IMR-90 (cell line): ENCODE results near the gene RNF227. TPM values are rescaled to one million over a fixed set of nuclear protein-coding genes. Genes with fewer than 3 reads are reported as not detected.
A peak's percentile ranks its signal among the peaks of the same experiment; 100 is the strongest.

Source experiments
- ATAC-seq: fragments of 200-7000 bp; cut with Tn5 transposase; 2 replicates; pipeline ENCODE4 v1.9.1; 2020; ENCODE audit warnings: low read depth, mild to moderate bottlenecking, moderate library complexity
- BruUV-seq: library from RNA; stranded (reverse); fragments of 400-500 nt; replicated peaks from 2 replicates; lab custom pipeline; 2021; lab: Mats Ljungman, UMichigan
- CTCF ChIA-PET: fragments of 300-600 bp; formaldehyde crosslinking; extraction: SDS; loops from one replicate; lab custom pipeline; 2021; ENCODE audit warnings: antibody characterized with exemption; lab: Yijun Ruan, JAX
- POLR2A ChIA-PET: fragments of 300-600 bp; sonication (Branson Sonifier 250); formaldehyde crosslinking; loops from one replicate; lab custom pipeline; 2022; ENCODE audit warnings: antibody characterized with exemption; ENCODE audit not compliant: unreplicated experiment; lab: Charles Lee
- DNase-seq: peaks from one replicate; pipeline ENCODE4 v3.0.0; 2013
- H2AFZ ChIP-seq: replicated peaks from 2 replicates; pipeline ENCODE3; 2013; ENCODE audit warnings: low read length, mild to moderate bottlenecking; ENCODE audit not compliant: poor library complexity
- H2AK5ac ChIP-seq: 2 replicates; pipeline ENCODE4 v1.6.1; 2013; ENCODE audit warnings: low read depth, low read length, inconsistent platforms
- H2AK9ac ChIP-seq: replicated peaks from 2 replicates; pipeline ENCODE3; 2013; ENCODE audit warnings: mild to moderate bottlenecking, low read depth, low read length, moderate library complexity; ENCODE audit not compliant: poor library complexity
- H2BK120ac ChIP-seq: 2 replicates; pipeline ENCODE4 v1.6.1; 2013; ENCODE audit warnings: low read depth, low read length, inconsistent platforms
- H2BK15ac ChIP-seq: 3 replicates; pipeline ENCODE4 v1.6.1; 2013; ENCODE audit warnings: low read depth, low read length, inconsistent platforms
- H2BK20ac ChIP-seq: 2 replicates; pipeline ENCODE4 v1.6.1; 2013; ENCODE audit warnings: low read depth, mild to moderate bottlenecking, inconsistent platforms, low read length, moderate library complexity
- H2BK5ac ChIP-seq: 2 replicates; pipeline ENCODE4 v1.6.1; 2013; ENCODE audit warnings: mild to moderate bottlenecking, low read depth, low read length, inconsistent platforms; ENCODE audit not compliant: poor library complexity, severe bottlenecking
- H3K14ac ChIP-seq: replicated peaks from 2 replicates; pipeline ENCODE4 v1.6.1; 2013; ENCODE audit warnings: low read depth, low read length, inconsistent platforms
- H3K18ac ChIP-seq: 2 replicates; pipeline ENCODE4 v1.6.1; 2013; ENCODE audit warnings: low read depth, low read length, control low read depth
- H3K23ac ChIP-seq: 2 replicates; pipeline ENCODE4 v1.6.1; 2013; ENCODE audit warnings: low read depth, low read length, inconsistent platforms
- H3K27ac ChIP-seq: 2 replicates; pipeline ENCODE4 v1.5.1; 2013; ENCODE audit warnings: mild to moderate bottlenecking, control low read depth, low read length; ENCODE audit not compliant: insufficient read depth
- H3K27me3 ChIP-seq: 2 replicates; pipeline ENCODE4 v1.6.1; 2013; ENCODE audit warnings: low read length; ENCODE audit not compliant: control insufficient read depth, insufficient read depth
- H3K36me3 ChIP-seq: 2 replicates; pipeline ENCODE4 v1.6.1; 2013; ENCODE audit warnings: low read length, mixed read lengths; ENCODE audit not compliant: control insufficient read depth, insufficient read depth
- H3K4ac ChIP-seq: 2 replicates; pipeline ENCODE4 v1.6.1; 2013; ENCODE audit warnings: low read depth, low read length, inconsistent platforms
- H3K4me1 ChIP-seq: 2 replicates; pipeline ENCODE4 v1.6.1; 2013; ENCODE audit warnings: low read length, mixed read lengths; ENCODE audit not compliant: control insufficient read depth, insufficient read depth
- H3K4me2 ChIP-seq: 2 replicates; pipeline ENCODE4 v1.6.1; 2013; ENCODE audit warnings: low read depth, mild to moderate bottlenecking, control low read depth, low read length, moderate library complexity
- H3K4me3 ChIP-seq: 2 replicates; pipeline ENCODE4 v1.5.1; 2013; ENCODE audit warnings: low read depth, mild to moderate bottlenecking, control low read depth, low read length, moderate library complexity; ENCODE audit not compliant: insufficient read depth
- H3K56ac ChIP-seq: 2 replicates; pipeline ENCODE4 v1.6.1; 2013; ENCODE audit warnings: low read length, inconsistent platforms; ENCODE audit not compliant: insufficient read depth; ENCODE audit errors: extremely low read depth
- H3K79me1 ChIP-seq, 2 experiments: 2 replicates each; pipeline ENCODE4 v1.6.1; 2013; ENCODE audit warnings: low read length in 2 of 2, inconsistent platforms in 1 of 2, low read depth in 1 of 2
- H3K9ac ChIP-seq: 2 replicates; pipeline ENCODE4 v1.6.1; 2013; ENCODE audit warnings: low read depth, low read length, control low read depth
- H3K9me1 ChIP-seq: 2 replicates; pipeline ENCODE4 v1.6.1; 2013; ENCODE audit warnings: low read length, inconsistent platforms; ENCODE audit not compliant: insufficient read depth
- H3K9me3 ChIP-seq: 2 replicates; pipeline ENCODE4 v1.6.1; 2013; ENCODE audit warnings: low read length; ENCODE audit not compliant: control insufficient read depth, insufficient read depth
- H4K20me1 ChIP-seq: 2 replicates; pipeline ENCODE4 v1.6.1; 2013; ENCODE audit warnings: low read length, inconsistent platforms; ENCODE audit not compliant: insufficient read depth
- H4K5ac ChIP-seq: 2 replicates; pipeline ENCODE4 v1.6.1; 2013; ENCODE audit warnings: mild to moderate bottlenecking, low read depth, low read length, control low read depth
- H4K8ac ChIP-seq, 2 experiments: 2 replicates each; pipeline ENCODE4 v1.6.1; 2013; ENCODE audit warnings: low read depth in 2 of 2, low read length in 2 of 2, control low read depth in 1 of 2, inconsistent platforms in 1 of 2
- H4K91ac ChIP-seq: 2 replicates; pipeline ENCODE4 v1.6.1; 2013; ENCODE audit warnings: low read depth, low read length, inconsistent platforms; ENCODE audit not compliant: insufficient read depth
- CEBPB ChIP-seq: IDR thresholded peaks from 2 replicates; pipeline ENCODE4 v1.6.1; 2012; ENCODE audit warnings: low read depth, low read length, improper control_type of control experiment
- CHD1 ChIP-seq: IDR thresholded peaks from 2 replicates; pipeline ENCODE4 v1.6.1; 2012; ENCODE audit warnings: low read depth, low read length, improper control_type of control experiment
- MAZ ChIP-seq: IDR thresholded peaks from 2 replicates; pipeline ENCODE4 v1.6.1; 2012; ENCODE audit warnings: low read depth, mild to moderate bottlenecking, low read length, improper control_type of control experiment, moderate library complexity, borderline replicate concordance
- MXI1 ChIP-seq: IDR thresholded peaks from 2 replicates; pipeline ENCODE4 v1.6.1; 2012; ENCODE audit warnings: low read depth, mild to moderate bottlenecking, low read length, moderate library complexity, borderline replicate concordance
- NFE2L2 ChIP-seq: fragments of 150-350 bp; IDR thresholded peaks from 2 replicates; pipeline ENCODE4 v1.6.1; 2016; ENCODE audit warnings: low read depth, mild to moderate bottlenecking, low read length
- POLR2A ChIP-seq: IDR thresholded peaks from 2 replicates; pipeline ENCODE4 v1.6.1; 2012; ENCODE audit warnings: mild to moderate bottlenecking, low read depth, low read length
- RCOR1 ChIP-seq: IDR thresholded peaks from 2 replicates; pipeline ENCODE4 v1.6.1; 2012; ENCODE audit warnings: mild to moderate bottlenecking, low read length, improper control_type of control experiment; ENCODE audit not compliant: insufficient replicate concordance
- RFX5 ChIP-seq: IDR thresholded peaks from 2 replicates; pipeline ENCODE4 v1.8.0; 2012; ENCODE audit warnings: low read depth, mild to moderate bottlenecking, low read length, moderate library complexity
- SMC3 ChIP-seq: fragments of 150-350 bp; IDR thresholded peaks from 2 replicates; pipeline ENCODE4 v1.6.1; 2016; ENCODE audit warnings: low read depth, mild to moderate bottlenecking, antibody characterized with exemption, low read length, moderate library complexity
- WGBS, 2 experiments: methylation state at CpG; one replicate each; pipeline versions ENCODE4 v1.1.5 to v1.1.7; 2013; ENCODE audit warnings: missing lambda C conversion rate in 2 of 2; ENCODE audit not compliant: insufficient read length in 1 of 2; ENCODE audit errors: extremely low coverage in 2 of 2; 5-methylcytosine and 5-hydroxymethylcytosine counted together
- dilution Hi-C: fragments of 300-500 bp; cut with HindIII; formaldehyde crosslinking; loops from one replicate; pipeline ENCODE4 v1.14.3; 2018; ENCODE audit warnings: low sequenced_read_pairs; ENCODE audit not compliant: unreplicated experiment
- in situ Hi-C: fragments of 300-500 bp; cut with MboI; formaldehyde crosslinking; loops from 3 replicates; pipeline ENCODE4 v1.14.3; 2019; ENCODE audit warnings: low sequenced_read_pairs, inconsistent platforms, mixed read lengths
- intact Hi-C: fragments of 100-400 bp; cut with micrococcal nuclease; formaldehyde crosslinking; loops from 2 replicates; pipeline ENCODE4 v1.10.0; 2022
- polyA plus RNA-seq, 3 experiments: library from polyadenylated mRNA; depleted of rRNA; stranded (reverse); fragments of >200 nt; gene quantifications; 2 replicates each; pipeline ENCODE4 v1.2.3, GENCODE V29; 2012; ENCODE audit warnings: low replicate concordance in 1 of 3
- total RNA-seq: library from RNA; depleted of rRNA; stranded (reverse); fragments of >200 nt; gene quantifications from 2 replicates; pipeline ENCODE4 v1.2.3, GENCODE V29; 2012
- TF ChIP-seq, protein P1 (sequence below): fragments of 150-350 bp; IDR thresholded peaks from 2 replicates; pipeline ENCODE4 v1.6.1; 2017; ENCODE audit warnings: mild to moderate bottlenecking, antibody characterized with exemption, low read length, low read depth
- TF ChIP-seq, protein P2 (sequence below): conservative IDR thresholded peaks from 2 replicates; pipeline ENCODE4 v1.5.1; 2012; ENCODE audit warnings: mild to moderate bottlenecking, low read depth, low read length, improper control_type of control experiment

The RNF227 gene
- total and polyA plus RNA-seq, 2 of the 4 experiments (the other 2 are of a cell fraction), result 1.3 to 3.1 TPM

GRCh38 chr17:7881276-7882054 lies 34.6 kb downstream of the RNF227 start:
- no peak for DNase-seq

More at GRCh38 chr17:7881276-7882054, 34.6 kb downstream of the RNF227 start:
- no peak overlapping the region for H3K14ac ChIP-seq
- no peak overlapping the region for H3K56ac ChIP-seq
- H3K4me2 ChIP-seq, result no peak overlapping the region
- H3K4ac ChIP-seq, result no peak overlapping the region
- H4K5ac ChIP-seq, result no peak overlapping the region
- H4K8ac ChIP-seq, result no peak overlapping the region
- CTCF ChIA-PET, result no interaction called here
- H2AFZ ChIP-seq, result no peak overlapping the region
- in situ Hi-C loops (no loop called here), dilution Hi-C loops (no loop called here), intact Hi-C loops (no loop called here)
- peaks cover 5% of the 10 kb centered on the region; the same call in 1 of the 2 replicates for H3K9me1 ChIP-seq
- ATAC-seq, result no peak
- H3K79me1 ChIP-seq, result peaks cover 4 to 34% of the 10 kb centered on the region in 2 experiments; a peak in 3 of 4 replicates
- no peak overlapping the region for H3K18ac ChIP-seq
- no peaks in the 10 kb centered on the region for H4K20me1 ChIP-seq
- no peak overlapping the region for H4K91ac ChIP-seq
- peak overlapping the region; percentile 31; the same call in 1 of the 2 replicates for H3K23ac ChIP-seq
- 49% methylated on average over 7 of the region's 7 CpGs; no CpG with 5 or more reads in 1 of the 2 experiments for WGBS, 2 experiments
- no peak overlapping the region for H2AK5ac ChIP-seq
- no peak overlapping the region for H2BK5ac ChIP-seq
- no peaks in the 10 kb centered on the region for H3K9me3 ChIP-seq
- no peak overlapping the region for H3K4me3 ChIP-seq
- POLR2A ChIA-PET, result no interaction called here
- H3K27me3 ChIP-seq, result no peaks in the 10 kb centered on the region
- no peak overlapping the region for H3K27ac ChIP-seq
- no TSS peak for BruUV-seq
- peaks cover 17% of the 10 kb centered on the region for H3K36me3 ChIP-seq
- H2AK9ac ChIP-seq, result no peak overlapping the region
- H3K4me1 ChIP-seq, result peaks cover 8% of the 10 kb centered on the region
- H2BK15ac ChIP-seq, result no peak overlapping the region
- TF ChIP-seq RFX5 (no peak), CEBPB (no peak), CHD1 (no peak), SMC3 (no peak), MAZ (no peak), RCOR1 (no peak), POLR2A (no peak), NFE2L2 (no peak), MXI1 (no peak)
- TF ChIP-seq, protein P1, sequence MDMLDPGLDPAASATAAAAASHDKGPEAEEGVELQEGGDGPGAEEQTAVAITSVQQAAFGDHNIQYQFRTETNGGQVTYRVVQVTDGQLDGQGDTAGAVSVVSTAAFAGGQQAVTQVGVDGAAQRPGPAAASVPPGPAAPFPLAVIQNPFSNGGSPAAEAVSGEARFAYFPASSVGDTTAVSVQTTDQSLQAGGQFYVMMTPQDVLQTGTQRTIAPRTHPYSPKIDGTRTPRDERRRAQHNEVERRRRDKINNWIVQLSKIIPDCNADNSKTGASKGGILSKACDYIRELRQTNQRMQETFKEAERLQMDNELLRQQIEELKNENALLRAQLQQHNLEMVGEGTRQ, result no peak
- TF ChIP-seq, protein P2, sequence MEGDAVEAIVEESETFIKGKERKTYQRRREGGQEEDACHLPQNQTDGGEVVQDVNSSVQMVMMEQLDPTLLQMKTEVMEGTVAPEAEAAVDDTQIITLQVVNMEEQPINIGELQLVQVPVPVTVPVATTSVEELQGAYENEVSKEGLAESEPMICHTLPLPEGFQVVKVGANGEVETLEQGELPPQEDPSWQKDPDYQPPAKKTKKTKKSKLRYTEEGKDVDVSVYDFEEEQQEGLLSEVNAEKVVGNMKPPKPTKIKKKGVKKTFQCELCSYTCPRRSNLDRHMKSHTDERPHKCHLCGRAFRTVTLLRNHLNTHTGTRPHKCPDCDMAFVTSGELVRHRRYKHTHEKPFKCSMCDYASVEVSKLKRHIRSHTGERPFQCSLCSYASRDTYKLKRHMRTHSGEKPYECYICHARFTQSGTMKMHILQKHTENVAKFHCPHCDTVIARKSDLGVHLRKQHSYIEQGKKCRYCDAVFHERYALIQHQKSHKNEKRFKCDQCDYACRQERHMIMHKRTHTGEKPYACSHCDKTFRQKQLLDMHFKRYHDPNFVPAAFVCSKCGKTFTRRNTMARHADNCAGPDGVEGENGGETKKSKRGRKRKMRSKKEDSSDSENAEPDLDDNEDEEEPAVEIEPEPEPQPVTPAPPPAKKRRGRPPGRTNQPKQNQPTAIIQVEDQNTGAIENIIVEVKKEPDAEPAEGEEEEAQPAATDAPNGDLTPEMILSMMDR, result no peak
- H2BK120ac ChIP-seq, result no peak overlapping the region
- no peak overlapping the region for H2BK20ac ChIP-seq
- H3K9ac ChIP-seq, result no peak overlapping the region
